HepG2 (cell line): ENCODE data around the gene DEFB124. TPM values are rescaled to one million over a fixed set of nuclear protein-coding genes. Genes with fewer than 3 reads are reported as not detected.

Experiments
- AGO2 ChIP-seq: fragments of 200-400 bp; formaldehyde crosslinking; optimal IDR thresholded peaks from 2 replicates; pipeline ENCODE3; 2017; ENCODE audit warnings: mild to moderate bottlenecking, low read depth, low read length, moderate library complexity
- PAX8 ChIP-seq: sonication (generic); formaldehyde crosslinking; IDR thresholded peaks from 2 replicates; pipeline ENCODE4 v1.8.0; 2022; ENCODE audit warnings: mild to moderate bottlenecking, missing genetic modification reagents, borderline replicate concordance
- TBX2 ChIP-seq: sonication (generic); formaldehyde crosslinking; IDR thresholded peaks from 2 replicates; pipeline ENCODE4 v1.5.0; 2020; ENCODE audit warnings: missing genetic modification reagents, mild to moderate bottlenecking, borderline replicate concordance
- XRCC5 ChIP-seq: fragments of 200-400 bp; formaldehyde crosslinking; optimal IDR thresholded peaks from 2 replicates; pipeline ENCODE3; 2017; ENCODE audit warnings: mild to moderate bottlenecking, low read length
- ZNF333 ChIP-seq: sonication (generic); formaldehyde crosslinking; IDR thresholded peaks from 2 replicates; pipeline ENCODE4 v1.4.0; 2020; ENCODE audit warnings: mild to moderate bottlenecking, missing genetic modification reagents, borderline replicate concordance
- polyA plus RNA-seq, 8 experiments: library from polyadenylated mRNA; depleted of rRNA in 3 of 8; stranded (reverse) in 7 of 8; unstranded in 1 of 8; fragments of >200 nt; fragmentation: Illumina TruSeq in 4 of 8; extraction: Trizol in 4 of 8; gene quantifications; 2 replicates each; pipeline versions ENCODE4 v1.2.1 to v1.2.3, GENCODE V29; 2011 to 2016; ENCODE audit warnings: low read depth in 4 of 8, missing spikeins in 1 of 8, mixed read lengths in 1 of 8; ENCODE audit not compliant: insufficient read depth in 1 of 8
- total RNA-seq, 5 experiments: library from RNA; depleted of rRNA; stranded (reverse); fragments of >200 nt; fragmentation: Illumina TruSeq; extraction: Trizol; gene quantifications; 2 replicates each; pipeline ENCODE4 v1.2.3, GENCODE V29; 2016; ENCODE audit warnings: low read depth in 1 of 5
- TF ChIP-seq, protein P1 (sequence below): sonication (generic); formaldehyde crosslinking; conservative IDR thresholded peaks from 2 replicates; pipeline ENCODE4 v1.4.0; 2020; ENCODE audit warnings: mild to moderate bottlenecking, missing genetic modification reagents, moderate library complexity
- TF ChIP-seq, protein P2 (sequence below): sonication (generic); formaldehyde crosslinking; IDR thresholded peaks from 2 replicates; pipeline ENCODE4 v1.5.1; 2020; ENCODE audit warnings: mild to moderate bottlenecking, missing genetic modification reagents, moderate library complexity
- TF ChIP-seq, protein P3 (sequence below): sonication (generic); formaldehyde crosslinking; IDR thresholded peaks from 2 replicates; pipeline ENCODE4 v1.5.0; 2020; ENCODE audit warnings: mild to moderate bottlenecking, missing genetic modification reagents, borderline replicate concordance
- TF ChIP-seq, protein P4 (sequence below): sonication (generic); formaldehyde crosslinking; IDR thresholded peaks from 2 replicates; pipeline ENCODE4 v1.5.0; 2020; ENCODE audit warnings: mild to moderate bottlenecking, missing genetic modification reagents, borderline replicate concordance

The DEFB124 gene
- total and polyA plus RNA-seq, 2 of the 13 experiments (the other 11 are each of a cell fraction or from before 2014, with no cell fraction given), result not detected

DNA sequence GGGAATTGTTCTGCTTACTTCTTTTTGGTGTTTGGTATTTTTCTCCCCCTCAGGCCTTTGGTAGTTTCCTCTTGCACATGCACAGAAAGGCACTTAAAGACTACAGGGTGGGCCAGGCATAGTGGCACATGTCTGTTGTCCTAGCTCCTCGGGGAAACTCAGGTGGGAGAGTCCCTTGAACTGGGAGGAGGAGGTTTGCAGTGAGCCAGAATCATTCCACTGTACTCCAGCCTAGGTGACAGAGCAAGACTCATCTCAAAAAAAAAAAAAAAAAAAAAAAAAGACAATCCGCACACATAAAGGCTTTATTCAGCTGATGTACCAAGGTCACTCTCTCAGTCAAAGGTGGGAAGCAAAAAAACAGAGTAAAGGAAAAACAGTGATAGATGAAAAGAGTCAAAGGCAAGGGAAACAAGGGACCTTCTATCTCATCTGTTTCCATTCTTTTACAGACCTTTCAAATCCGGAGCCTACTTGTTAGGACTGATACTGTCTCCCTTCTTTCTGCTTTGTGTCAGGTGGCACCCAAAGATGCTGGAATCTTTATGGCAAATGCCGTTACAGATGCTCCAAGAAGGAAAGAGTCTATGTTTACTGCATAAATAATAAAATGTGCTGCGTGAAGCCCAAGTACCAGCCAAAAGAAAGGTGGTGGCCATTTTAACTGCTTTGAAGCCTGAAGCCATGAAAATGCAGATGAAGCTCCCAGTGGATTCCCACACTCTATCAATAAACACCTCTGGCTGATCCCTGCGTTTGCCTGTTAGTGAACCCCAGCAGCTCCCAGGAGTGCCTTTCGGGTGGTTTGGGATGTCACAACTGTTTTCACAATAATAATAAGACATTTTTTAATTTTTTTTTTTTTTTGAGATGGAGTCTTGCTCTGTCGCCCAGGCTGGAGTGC lies 25.2 kb downstream of the DEFB124 start (continued):
- TF ChIP-seq, protein P1, sequence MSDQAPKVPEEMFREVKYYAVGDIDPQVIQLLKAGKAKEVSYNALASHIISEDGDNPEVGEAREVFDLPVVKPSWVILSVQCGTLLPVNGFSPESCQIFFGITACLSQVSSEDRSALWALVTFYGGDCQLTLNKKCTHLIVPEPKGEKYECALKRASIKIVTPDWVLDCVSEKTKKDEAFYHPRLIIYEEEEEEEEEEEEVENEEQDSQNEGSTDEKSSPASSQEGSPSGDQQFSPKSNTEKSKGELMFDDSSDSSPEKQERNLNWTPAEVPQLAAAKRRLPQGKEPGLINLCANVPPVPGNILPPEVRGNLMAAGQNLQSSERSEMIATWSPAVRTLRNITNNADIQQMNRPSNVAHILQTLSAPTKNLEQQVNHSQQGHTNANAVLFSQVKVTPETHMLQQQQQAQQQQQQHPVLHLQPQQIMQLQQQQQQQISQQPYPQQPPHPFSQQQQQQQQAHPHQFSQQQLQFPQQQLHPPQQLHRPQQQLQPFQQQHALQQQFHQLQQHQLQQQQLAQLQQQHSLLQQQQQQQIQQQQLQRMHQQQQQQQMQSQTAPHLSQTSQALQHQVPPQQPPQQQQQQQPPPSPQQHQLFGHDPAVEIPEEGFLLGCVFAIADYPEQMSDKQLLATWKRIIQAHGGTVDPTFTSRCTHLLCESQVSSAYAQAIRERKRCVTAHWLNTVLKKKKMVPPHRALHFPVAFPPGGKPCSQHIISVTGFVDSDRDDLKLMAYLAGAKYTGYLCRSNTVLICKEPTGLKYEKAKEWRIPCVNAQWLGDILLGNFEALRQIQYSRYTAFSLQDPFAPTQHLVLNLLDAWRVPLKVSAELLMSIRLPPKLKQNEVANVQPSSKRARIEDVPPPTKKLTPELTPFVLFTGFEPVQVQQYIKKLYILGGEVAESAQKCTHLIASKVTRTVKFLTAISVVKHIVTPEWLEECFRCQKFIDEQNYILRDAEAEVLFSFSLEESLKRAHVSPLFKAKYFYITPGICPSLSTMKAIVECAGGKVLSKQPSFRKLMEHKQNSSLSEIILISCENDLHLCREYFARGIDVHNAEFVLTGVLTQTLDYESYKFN (CRISPR knock-in tag), result 0 out of 2 replicates have a peak, but pooled peaks have one; percentile 39
- TF ChIP-seq TBX2 (peak; percentile 50), AGO2 (no peak), XRCC5 (peak; percentile 29), ZNF333 (CRISPR knock-in tag) (no peak), PAX8 (CRISPR knock-in tag) (no peak)
- TF ChIP-seq, protein P2, sequence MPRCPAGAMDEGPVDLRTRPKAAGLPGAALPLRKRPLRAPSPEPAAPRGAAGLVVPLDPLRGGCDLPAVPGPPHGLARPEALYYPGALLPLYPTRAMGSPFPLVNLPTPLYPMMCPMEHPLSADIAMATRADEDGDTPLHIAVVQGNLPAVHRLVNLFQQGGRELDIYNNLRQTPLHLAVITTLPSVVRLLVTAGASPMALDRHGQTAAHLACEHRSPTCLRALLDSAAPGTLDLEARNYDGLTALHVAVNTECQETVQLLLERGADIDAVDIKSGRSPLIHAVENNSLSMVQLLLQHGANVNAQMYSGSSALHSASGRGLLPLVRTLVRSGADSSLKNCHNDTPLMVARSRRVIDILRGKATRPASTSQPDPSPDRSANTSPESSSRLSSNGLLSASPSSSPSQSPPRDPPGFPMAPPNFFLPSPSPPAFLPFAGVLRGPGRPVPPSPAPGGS (CRISPR knock-in tag), result no peak
- TF ChIP-seq, protein P3, sequence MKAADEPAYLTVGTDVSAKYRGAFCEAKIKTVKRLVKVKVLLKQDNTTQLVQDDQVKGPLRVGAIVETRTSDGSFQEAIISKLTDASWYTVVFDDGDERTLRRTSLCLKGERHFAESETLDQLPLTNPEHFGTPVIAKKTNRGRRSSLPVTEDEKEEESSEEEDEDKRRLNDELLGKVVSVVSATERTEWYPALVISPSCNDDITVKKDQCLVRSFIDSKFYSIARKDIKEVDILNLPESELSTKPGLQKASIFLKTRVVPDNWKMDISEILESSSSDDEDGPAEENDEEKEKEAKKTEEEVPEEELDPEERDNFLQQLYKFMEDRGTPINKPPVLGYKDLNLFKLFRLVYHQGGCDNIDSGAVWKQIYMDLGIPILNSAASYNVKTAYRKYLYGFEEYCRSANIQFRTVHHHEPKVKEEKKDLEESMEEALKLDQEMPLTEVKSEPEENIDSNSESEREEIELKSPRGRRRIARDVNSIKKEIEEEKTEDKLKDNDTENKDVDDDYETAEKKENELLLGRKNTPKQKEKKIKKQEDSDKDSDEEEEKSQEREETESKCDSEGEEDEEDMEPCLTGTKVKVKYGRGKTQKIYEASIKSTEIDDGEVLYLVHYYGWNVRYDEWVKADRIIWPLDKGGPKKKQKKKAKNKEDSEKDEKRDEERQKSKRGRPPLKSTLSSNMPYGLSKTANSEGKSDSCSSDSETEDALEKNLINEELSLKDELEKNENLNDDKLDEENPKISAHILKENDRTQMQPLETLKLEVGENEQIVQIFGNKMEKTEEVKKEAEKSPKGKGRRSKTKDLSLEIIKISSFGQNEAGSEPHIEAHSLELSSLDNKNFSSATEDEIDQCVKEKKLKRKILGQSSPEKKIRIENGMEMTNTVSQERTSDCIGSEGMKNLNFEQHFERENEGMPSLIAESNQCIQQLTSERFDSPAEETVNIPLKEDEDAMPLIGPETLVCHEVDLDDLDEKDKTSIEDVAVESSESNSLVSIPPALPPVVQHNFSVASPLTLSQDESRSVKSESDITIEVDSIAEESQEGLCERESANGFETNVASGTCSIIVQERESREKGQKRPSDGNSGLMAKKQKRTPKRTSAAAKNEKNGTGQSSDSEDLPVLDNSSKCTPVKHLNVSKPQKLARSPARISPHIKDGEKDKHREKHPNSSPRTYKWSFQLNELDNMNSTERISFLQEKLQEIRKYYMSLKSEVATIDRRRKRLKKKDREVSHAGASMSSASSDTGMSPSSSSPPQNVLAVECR (CRISPR knock-in tag), result no peak
- TF ChIP-seq, protein P4, sequence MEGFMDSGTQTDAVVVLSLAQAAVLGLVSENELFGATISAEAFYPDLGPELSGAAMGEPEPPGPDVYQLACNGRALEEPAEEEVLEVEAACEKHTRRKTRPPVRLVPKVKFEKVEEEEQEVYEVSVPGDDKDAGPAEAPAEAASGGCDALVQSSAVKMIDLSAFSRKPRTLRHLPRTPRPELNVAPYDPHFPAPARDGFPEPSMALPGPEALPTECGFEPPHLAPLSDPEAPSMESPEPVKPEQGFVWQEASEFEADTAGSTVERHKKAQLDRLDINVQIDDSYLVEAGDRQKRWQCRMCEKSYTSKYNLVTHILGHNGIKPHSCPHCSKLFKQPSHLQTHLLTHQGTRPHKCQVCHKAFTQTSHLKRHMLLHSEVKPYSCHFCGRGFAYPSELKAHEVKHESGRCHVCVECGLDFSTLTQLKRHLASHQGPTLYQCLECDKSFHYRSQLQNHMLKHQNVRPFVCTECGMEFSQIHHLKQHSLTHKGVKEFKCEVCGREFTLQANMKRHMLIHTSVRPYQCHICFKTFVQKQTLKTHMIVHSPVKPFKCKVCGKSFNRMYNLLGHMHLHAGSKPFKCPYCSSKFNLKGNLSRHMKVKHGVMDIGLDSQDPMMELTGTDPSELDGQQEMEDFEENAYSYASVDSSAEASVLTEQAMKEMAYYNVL (CRISPR knock-in tag), result peak; percentile 92
